ENCODE measurements around the gene SLC16A13. TPM values are rescaled to one million over a fixed set of nuclear protein-coding genes. Genes with fewer than 3 reads are reported as not detected.

SLC16A13 gene
- total and polyA plus RNA-seq, 2 donors (not counting 1 experiment from before 2014, with no cell fraction given): 7.4 to 21.9 TPM

GRCh38 chr17:7022781-7023571 lies 12.8 kb upstream of the SLC16A13 start, which contains the start of gene BCL6B:
BCL6B (plus strand) TSS chr17:7023050; CDS start chr17:7023672, 622 bp downstream.
- H3K4me1 ChIP-seq (ENCODE audit: control insufficient read depth in 2 of 2, insufficient read depth in 2 of 2, low read length in 2 of 2): peaks cover 21 to 27% of the 10 kb centered on the region in 2 donors
- H3K27me3 ChIP-seq (replicated peaks in 1 of 4; ENCODE audit: control extremely low read depth in 1 of 4, control insufficient read depth in 3 of 4, insufficient read depth in 4 of 4, low read length in 3 of 4): no peaks in the 10 kb centered on the region
- Mint-ChIP-seq H3K27me3 (no peaks in the 10 kb centered on the region), H3K4me1 (peaks cover 28% of the 10 kb centered on the region), H3K27ac (peak within 1 kb of the TSS; percentile 92), H3K4me3 (peak within 1 kb of the TSS; percentile 82), H3K9me3 (ENCODE audit: insufficient read depth) (no peaks in the 10 kb centered on the region)
- no peaks in the 10 kb centered on the region for H3K36me3 ChIP-seq (replicated peaks in 1 of 2; ENCODE audit: control extremely low read depth in 1 of 2, control insufficient read depth in 1 of 2, extremely low read depth in 1 of 2, insufficient read depth in 2 of 2, low read length in 1 of 2)
- ChIA-PET CTCF (interaction anchor here (0.8 to 7.2 kb wide), 13 partner anchors 11 to 180 kb away, joined by 3 to 84 read pairs (median 14); partner anchors contain the start of genes RNASEK, SLC16A11 and SLC16A13), POLR2A (interaction anchor here (0.5 to 3.0 kb wide), 12 partner anchors 8 to 664 kb away, joined by 3 to 26 read pairs (median 6); partner anchors contain the start of genes RNASEK, SLC16A11, SLC16A13 and TP53)
- intact Hi-C loops (cut with micrococcal nuclease): loop anchor here (1.0 kb wide), 4 partner anchors 9 to 110 kb away; a partner anchor contains a TSS
- no peaks in the 10 kb centered on the region for H3K79me2 ChIP-seq (ENCODE audit: control insufficient read depth, insufficient read depth, low read length)
- peak within 1 kb of the TSS; percentile 62 for H3K9ac ChIP-seq (ENCODE audit: low read length)
- 21% methylated on average over 35 of the region's 47 CpGs for WGBS (ENCODE audit: insufficient coverage)
- ATAC-seq (ENCODE audit: low read depth) (no peak), DNase-seq (no peak)
- peaks cover 0 to 17% (median 0%) of the 10 kb centered on the region in 3 donors for H3K9me3 ChIP-seq (ENCODE audit: control extremely low read depth in 1 of 3, control insufficient read depth in 2 of 3, insufficient read depth in 1 of 3, low read length in 2 of 3)
- H3K27ac ChIP-seq (ENCODE audit: low read length in 2 of 2): peak within 1 kb of the TSS; percentile 73 to 80
- no peaks in the 10 kb centered on the region for H4K20me1 ChIP-seq (ENCODE audit: control insufficient read depth, insufficient read depth, low read length, poor library complexity, severe bottlenecking)
- peak within 1 kb of the TSS; percentile 80 for H2AFZ ChIP-seq (ENCODE audit: insufficient read depth, low read depth, low read length, poor library complexity, severe bottlenecking)
- TF ChIP-seq CTCF (IDR thresholded peaks at IDR 0.05): no peak
- TF ChIP-seq EZH2 (IDR thresholded peaks at IDR 0.05; ENCODE audit: borderline replicate concordance, insufficient read depth, low read depth, low read length, poor library complexity, severe bottlenecking): no peak
- H3K4me3 ChIP-seq (ENCODE audit: control extremely low read depth in 1 of 5, extremely low read depth in 1 of 5, insufficient read depth in 1 of 5, low read depth in 2 of 5, low read length in 4 of 5): peak within 1 kb of the TSS; percentile 28 to 71 (median 59)
- H3K4me2 ChIP-seq (replicated peaks; ENCODE audit: low read depth, low read length, poor library complexity, severe bottlenecking): peak within 1 kb of the TSS; percentile 83

All from B cell (primary cell).